H9 (cell line): ENCODE data around the gene FOXP4. TPM values are rescaled to one million over a fixed set of nuclear protein-coding genes. Genes with fewer than 3 reads are reported as not detected.
A peak's percentile ranks its signal among the peaks of the same experiment; 100 is the strongest.

Source experiments
- DNase-seq: peaks from one replicate; pipeline ENCODE4 v3.0.0-alpha.2; 2017
- H2AFZ ChIP-seq: one replicate; pipeline ENCODE4 v1.6.1; 2013; ENCODE audit warnings: mild to moderate bottlenecking, low read length, control low read depth, moderate library complexity
- H2AK5ac ChIP-seq: 2 replicates; pipeline ENCODE4 v1.6.1; 2013; ENCODE audit warnings: low read length, control low read depth, mixed read lengths; ENCODE audit not compliant: insufficient read length
- H2BK120ac ChIP-seq: one replicate; pipeline ENCODE4 v1.6.1; 2013; ENCODE audit warnings: low read depth, mild to moderate bottlenecking, low read length, control low read depth, inconsistent platforms; ENCODE audit not compliant: poor library complexity, severe bottlenecking
- H2BK12ac ChIP-seq: 2 replicates; pipeline ENCODE4 v1.6.1; 2013; ENCODE audit warnings: low read length, control low read depth, mixed read lengths, low read depth; ENCODE audit not compliant: insufficient read length
- H2BK15ac ChIP-seq: 2 replicates; pipeline ENCODE4 v1.6.1; 2013; ENCODE audit warnings: low read depth, low read length, control low read depth
- H2BK20ac ChIP-seq: one replicate; pipeline ENCODE4 v1.6.1; 2013; ENCODE audit warnings: low read depth, mild to moderate bottlenecking, low read length, control low read depth, inconsistent platforms; ENCODE audit not compliant: poor library complexity, severe bottlenecking
- H2BK5ac ChIP-seq: 2 replicates; pipeline ENCODE4 v1.6.1; 2013; ENCODE audit warnings: low read length, control low read depth, mixed read lengths; ENCODE audit not compliant: insufficient read length
- H3K14ac ChIP-seq: 2 replicates; pipeline ENCODE4 v1.6.1; 2013; ENCODE audit warnings: low read length, control low read depth; ENCODE audit not compliant: insufficient read depth
- H3K18ac ChIP-seq: 2 replicates; pipeline ENCODE4 v1.6.1; 2013; ENCODE audit warnings: low read depth, mild to moderate bottlenecking, mixed read lengths, low read length, control low read depth; ENCODE audit not compliant: insufficient read length
- H3K23ac ChIP-seq: 2 replicates; pipeline ENCODE4 v1.6.1; 2013; ENCODE audit warnings: low read length, control low read depth, mixed read lengths, low read depth; ENCODE audit not compliant: insufficient read length
- H3K23me2 ChIP-seq: 2 replicates; pipeline ENCODE4 v1.6.1; 2013; ENCODE audit warnings: low read depth, mild to moderate bottlenecking, mixed read lengths, low read length, control low read depth; ENCODE audit not compliant: insufficient read length, poor library complexity, severe bottlenecking
- H3K27ac ChIP-seq: 2 replicates; pipeline ENCODE4 v1.5.1; 2013; ENCODE audit warnings: low read length, control low read depth, mixed read lengths, low read depth; ENCODE audit not compliant: insufficient read length
- H3K27me3 ChIP-seq: 2 replicates; pipeline ENCODE4 v1.6.1; 2013; ENCODE audit warnings: low read length, control low read depth, inconsistent platforms; ENCODE audit not compliant: insufficient read depth
- H3K4ac ChIP-seq: 2 replicates; pipeline ENCODE4 v1.6.1; 2013; ENCODE audit warnings: low read depth, mild to moderate bottlenecking, control low read depth, inconsistent platforms, low read length, moderate library complexity
- H3K4me1 ChIP-seq: 2 replicates; pipeline ENCODE4 v1.6.1; 2013; ENCODE audit warnings: low read length, control low read depth, inconsistent platforms; ENCODE audit not compliant: insufficient read depth
- H3K4me2 ChIP-seq: 2 replicates; pipeline ENCODE4 v1.6.1; 2013; ENCODE audit warnings: low read length, control low read depth, mixed read lengths; ENCODE audit not compliant: insufficient read length, insufficient read depth
- H3K56ac ChIP-seq: 2 replicates; pipeline ENCODE4 v1.6.1; 2013; ENCODE audit warnings: low read depth, mild to moderate bottlenecking, mixed read lengths, low read length, control low read depth; ENCODE audit not compliant: insufficient read length
- H3K79me1 ChIP-seq: 2 replicates; pipeline ENCODE4 v1.6.1; 2013; ENCODE audit warnings: low read depth, mild to moderate bottlenecking, moderate library complexity, low read length, control low read depth, inconsistent platforms; ENCODE audit not compliant: insufficient read depth, poor library complexity, severe bottlenecking
- H3K79me2 ChIP-seq: 2 replicates; pipeline ENCODE4 v1.6.1; 2013; ENCODE audit warnings: low read length, control low read depth, inconsistent platforms; ENCODE audit not compliant: insufficient read depth
- H3K9ac ChIP-seq: 2 replicates; pipeline ENCODE4 v1.6.1; 2013; ENCODE audit warnings: low read length, control low read depth, mixed read lengths; ENCODE audit not compliant: insufficient read length; ENCODE audit errors: extremely low read depth
- H3K9me3 ChIP-seq: one replicate; pipeline ENCODE4 v1.6.1; 2013; ENCODE audit warnings: low read depth, low read length, inconsistent platforms; ENCODE audit not compliant: control insufficient read depth
- H3T11ph ChIP-seq: one replicate; pipeline ENCODE4 v1.6.1; 2013; ENCODE audit warnings: mild to moderate bottlenecking, low read length, control low read depth, inconsistent platforms
- H4K20me1 ChIP-seq: one replicate; pipeline ENCODE4 v1.6.1; 2013; ENCODE audit not compliant: control insufficient read depth, insufficient read length, insufficient read depth
- H4K5ac ChIP-seq: 2 replicates; pipeline ENCODE4 v1.6.1; 2013; ENCODE audit warnings: low read depth, mild to moderate bottlenecking, mixed read lengths, low read length, control low read depth; ENCODE audit not compliant: insufficient read length
- H4K8ac ChIP-seq: replicated peaks from 2 replicates; pipeline ENCODE4 v1.6.1; 2013; ENCODE audit warnings: low read length, control low read depth, mixed read lengths, low read depth; ENCODE audit not compliant: insufficient read length
- H4K91ac ChIP-seq: 2 replicates; pipeline ENCODE4 v1.6.1; 2013; ENCODE audit warnings: low read depth, mild to moderate bottlenecking, moderate library complexity, mixed read lengths, low read length, control low read depth; ENCODE audit not compliant: insufficient read length
- H3K27ac Mint-ChIP-seq, 3 experiments: 2 replicates in 2 of 3; 3 replicates in 1 of 3; pipeline ENCODE4 v1.8.0; 2020 to 2021; ENCODE audit warnings: mixed read lengths in 3 of 3, mild to moderate bottlenecking in 1 of 3, moderate library complexity in 1 of 3
- H3K27me3 Mint-ChIP-seq: 2 replicates; pipeline ENCODE4 v1.8.0; 2021; ENCODE audit warnings: low read depth, mild to moderate bottlenecking, moderate library complexity, mixed read lengths
- H3K36me3 Mint-ChIP-seq, 3 experiments: 2 replicates in 2 of 3; 3 replicates in 1 of 3; pipeline ENCODE4 v1.8.0; 2020 to 2021; ENCODE audit warnings: low read depth in 3 of 3, mixed read lengths in 3 of 3; ENCODE audit not compliant: insufficient read depth in 1 of 3
- H3K4me1 Mint-ChIP-seq, 2 experiments: 2 replicates each; pipeline ENCODE4 v1.8.0; 2020; ENCODE audit warnings: mixed read lengths in 2 of 2
- H3K4me3 Mint-ChIP-seq, 2 experiments: 2 replicates in 1 of 2; 3 replicates in 1 of 2; pipeline ENCODE4 v1.8.0; 2020 to 2021; ENCODE audit warnings: mild to moderate bottlenecking in 2 of 2, mixed read lengths in 2 of 2, moderate library complexity in 1 of 2
- H3K9me3 Mint-ChIP-seq, 2 experiments: 2 replicates in 1 of 2; 3 replicates in 1 of 2; pipeline ENCODE4 v1.8.0; 2020; ENCODE audit warnings: mild to moderate bottlenecking in 2 of 2, mixed read lengths in 2 of 2, moderate library complexity in 1 of 2
- CTCF ChIP-seq: fragments of 200-600 bp; sonication (generic); conservative IDR thresholded peaks from 3 replicates; pipeline ENCODE4 v1.8.0; 2021; ENCODE audit warnings: antibody characterized with exemption, mild to moderate bottlenecking
- WGBS: extraction: QIAGEN DNeasy Blood & Tissue Kit; methylation state at CpG from one replicate; pipeline ENCODE4 v1.1.7; 2013; ENCODE audit warnings: missing lambda C conversion rate, low lambda C conversion rate, mixed read lengths; ENCODE audit not compliant: insufficient read length; ENCODE audit errors: extremely low coverage; 5-methylcytosine and 5-hydroxymethylcytosine counted together
- total RNA-seq: library from RNA; stranded (reverse); gene quantifications from 2 replicates; pipeline ENCODE4 v1.2.1, GENCODE V29; 2021

The FOXP4 gene
- total RNA-seq, 1 experiment from 2014 or later, result 18.2 TPM

- Histone ChIP-seq H4K5ac (no peak overlapping the region), H3K56ac (no peak overlapping the region), H3K79me1 (no peaks in the 10 kb centered on the region), H3K9ac (no peak overlapping the region), H2BK20ac (no peak overlapping the region), H3K27me3 (peaks cover 56% of the 10 kb centered on the region), H3K14ac (no peak overlapping the region), H2BK120ac (no peak overlapping the region), H3K23ac (no peak overlapping the region), H3K4me2 (peak overlapping the region; percentile 76), H3T11ph (no peak overlapping the region), H4K20me1 (peaks cover 2% of the 10 kb centered on the region), H2AFZ (no peak overlapping the region), H2BK12ac (no peak overlapping the region), H3K4ac (no peak overlapping the region), H2AK5ac (no peak overlapping the region), H3K4me1 (peaks cover 32% of the 10 kb centered on the region), H4K91ac (no peak overlapping the region), H2BK5ac (no peak overlapping the region), H4K8ac (no peak overlapping the region), H3K23me2 (peaks cover 20% of the 10 kb centered on the region), H2BK15ac (no peak overlapping the region), H3K9me3 (no peaks in the 10 kb centered on the region), H3K27ac (no peak overlapping the region), H3K18ac (no peak overlapping the region), H3K79me2 (no peaks in the 10 kb centered on the region; the same call in 1 of the 2 replicates)
- no CpG with 5 or more reads among the region's 11 CpGs for WGBS
- Mint-ChIP-seq H3K36me3 (peaks cover 0 to 14% (median 11%) of the 10 kb centered on the region in 3 experiments; a peak in 4 of 7 replicates), H3K27ac (no peak overlapping the region), H3K4me1 (peaks cover 70 to 71% of the 10 kb centered on the region in 2 experiments), H3K9me3 (no peaks in the 10 kb centered on the region), H3K4me3 (peak overlapping the region; percentile 54 to 79), H3K27me3 (peaks cover 88% of the 10 kb centered on the region)
- peak; percentile 73 for DNase-seq
- TF ChIP-seq CTCF, result no peak
Measured at GRCh38 chr6:41548841-41549642, 2.9 kb downstream of the FOXP4 start.
